ENCODE results near the gene KDM2A.

KDM2A gene

DNA sequence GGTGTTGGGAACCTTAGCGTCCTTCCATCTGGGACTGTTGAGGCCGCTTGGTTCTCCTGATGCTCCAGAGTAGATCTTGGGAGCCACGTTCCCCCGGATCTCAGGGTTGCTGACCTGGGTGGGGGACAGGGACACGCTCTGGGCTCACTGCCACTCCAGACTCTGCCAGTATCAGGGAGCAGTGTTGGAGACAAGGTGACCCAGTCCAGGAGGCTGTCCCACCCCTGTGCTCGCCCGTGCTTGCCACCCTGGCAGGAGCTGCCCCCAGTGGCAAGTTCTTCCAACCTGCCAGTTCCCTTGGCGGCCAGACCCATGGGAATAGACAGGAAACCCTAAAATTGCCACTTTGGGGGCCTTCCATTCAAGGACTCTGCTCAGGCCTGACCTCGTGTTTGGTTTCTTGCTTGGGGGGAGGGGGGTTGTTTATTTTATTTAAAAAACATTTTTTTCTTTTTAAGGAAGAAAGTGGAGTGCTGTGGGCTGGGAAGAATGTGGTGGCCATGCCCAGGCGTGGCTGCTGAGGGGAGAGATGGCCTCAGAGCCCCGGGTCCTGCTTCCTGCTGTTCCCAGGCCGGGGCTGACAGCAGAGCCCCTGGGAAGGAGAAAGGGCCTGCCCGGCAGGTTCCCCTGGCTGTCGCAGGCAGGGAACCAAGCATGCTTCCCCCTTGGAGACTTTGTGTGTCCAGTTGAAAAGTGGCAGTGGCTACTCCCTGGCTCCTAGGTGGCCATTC lies 154.4 kb downstream of the KDM2A start:
- no peak for DNase-seq (ENCODE audit: low read depth in 2 of 2)

DNA sequence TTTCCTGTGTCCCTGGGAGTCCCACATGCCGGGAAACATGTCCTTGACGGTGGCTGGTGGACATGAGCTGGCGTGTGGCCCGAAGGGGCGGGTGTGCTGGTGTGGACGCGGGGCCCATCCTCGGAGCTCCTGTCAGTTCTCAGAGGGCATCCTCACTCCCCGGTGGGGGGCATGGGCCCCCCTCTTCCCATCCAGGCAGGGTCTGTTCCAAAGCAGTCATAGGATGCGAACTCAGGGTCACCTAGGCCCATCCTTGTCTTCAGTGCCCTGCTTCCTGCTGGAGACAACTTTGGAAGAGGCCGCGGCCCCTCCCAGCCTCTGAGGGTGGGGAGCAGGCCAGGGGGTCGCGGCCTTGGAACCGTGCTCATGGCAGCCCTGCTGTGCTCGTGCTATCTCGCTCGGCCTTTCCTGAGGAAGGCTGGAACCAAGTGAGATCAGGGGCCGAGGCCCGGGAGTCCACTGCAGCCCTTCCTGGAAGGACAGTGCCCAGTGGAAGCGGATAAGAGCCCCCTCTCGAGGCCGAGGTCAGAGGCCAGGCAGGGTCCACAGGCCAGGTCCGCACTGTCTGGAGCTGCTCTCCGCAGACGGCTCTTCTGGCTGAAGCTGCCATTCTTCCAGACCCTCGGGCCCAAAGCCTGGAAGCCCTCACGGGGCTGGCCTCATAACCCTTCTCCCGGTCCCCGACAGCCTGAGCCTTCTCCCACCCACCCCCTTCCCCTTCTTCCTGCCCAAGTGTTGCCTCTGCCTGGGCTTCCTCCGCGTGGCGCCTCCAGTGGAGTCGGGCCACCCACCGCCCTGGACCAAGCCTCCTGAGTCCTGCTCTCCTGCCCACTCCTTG lies 155.9 kb downstream of the KDM2A start:
- no peak for DNase-seq (ENCODE audit: low read depth in 2 of 2)

DNA sequence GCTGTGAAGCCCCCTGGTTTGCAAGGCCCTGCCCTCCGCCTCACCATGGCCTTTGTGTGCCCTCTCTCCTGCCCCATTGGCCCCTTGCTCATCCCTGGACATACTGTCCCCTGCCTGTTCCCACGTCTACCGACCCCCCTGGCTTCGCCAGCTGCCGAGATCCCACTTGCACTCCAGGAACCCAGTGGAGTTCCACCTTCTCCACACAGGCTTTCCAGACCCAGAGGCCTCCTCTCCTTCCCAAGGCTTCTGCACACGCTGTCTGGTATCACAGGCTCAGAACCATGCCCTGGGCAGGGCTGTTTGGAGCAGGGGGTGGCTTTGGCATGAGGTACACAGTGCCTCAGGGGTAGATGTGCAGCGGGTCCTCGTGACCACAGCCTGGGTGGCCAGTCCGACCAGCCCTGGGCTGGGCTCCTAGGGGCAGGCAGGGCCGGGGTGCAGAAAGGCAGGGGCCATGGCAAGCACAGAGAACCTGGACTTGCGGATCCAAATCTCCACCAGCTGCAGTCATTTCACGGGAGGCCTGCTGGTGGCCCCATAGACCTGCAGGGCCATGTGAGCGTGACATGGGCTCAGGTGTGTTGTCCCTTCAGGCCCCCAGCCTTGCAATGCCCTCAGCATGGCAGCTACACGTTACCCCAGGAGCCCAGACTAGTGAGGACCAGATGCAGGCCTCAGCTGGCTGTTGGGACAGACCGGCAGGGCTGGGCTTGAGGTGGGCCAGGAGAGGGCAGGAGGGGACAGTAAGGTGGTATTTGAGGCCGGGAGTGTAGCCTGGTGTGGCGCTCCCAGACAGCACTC lies 156.7 kb downstream of the KDM2A start:
- no peak for DNase-seq (ENCODE audit: low read depth in 2 of 2)

DNA sequence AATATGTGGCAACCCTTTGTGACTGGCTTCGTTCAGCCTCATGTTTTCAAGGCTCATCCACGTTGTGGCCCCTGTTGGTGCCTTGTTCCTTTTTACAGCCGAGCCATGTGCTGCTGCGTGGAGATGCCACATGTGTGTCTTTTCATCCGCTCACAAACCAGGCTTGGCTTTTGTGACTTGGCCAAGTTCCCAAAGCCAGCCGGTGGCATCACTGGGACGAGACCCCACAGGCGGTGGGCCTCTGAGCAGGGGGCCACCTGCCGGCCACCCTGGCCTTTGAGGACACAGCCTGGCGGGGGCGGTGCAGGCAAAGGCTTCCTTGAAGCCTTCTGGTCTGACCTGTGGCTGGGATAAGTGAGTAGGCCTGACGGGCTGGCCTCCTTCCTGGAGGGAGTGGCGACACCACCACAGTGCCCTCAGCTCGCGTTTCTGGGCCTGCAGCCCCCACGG lies 157.7 kb downstream of the KDM2A start:
- DNase-seq (ENCODE audit: low read depth in 2 of 2) = no peak

DNA sequence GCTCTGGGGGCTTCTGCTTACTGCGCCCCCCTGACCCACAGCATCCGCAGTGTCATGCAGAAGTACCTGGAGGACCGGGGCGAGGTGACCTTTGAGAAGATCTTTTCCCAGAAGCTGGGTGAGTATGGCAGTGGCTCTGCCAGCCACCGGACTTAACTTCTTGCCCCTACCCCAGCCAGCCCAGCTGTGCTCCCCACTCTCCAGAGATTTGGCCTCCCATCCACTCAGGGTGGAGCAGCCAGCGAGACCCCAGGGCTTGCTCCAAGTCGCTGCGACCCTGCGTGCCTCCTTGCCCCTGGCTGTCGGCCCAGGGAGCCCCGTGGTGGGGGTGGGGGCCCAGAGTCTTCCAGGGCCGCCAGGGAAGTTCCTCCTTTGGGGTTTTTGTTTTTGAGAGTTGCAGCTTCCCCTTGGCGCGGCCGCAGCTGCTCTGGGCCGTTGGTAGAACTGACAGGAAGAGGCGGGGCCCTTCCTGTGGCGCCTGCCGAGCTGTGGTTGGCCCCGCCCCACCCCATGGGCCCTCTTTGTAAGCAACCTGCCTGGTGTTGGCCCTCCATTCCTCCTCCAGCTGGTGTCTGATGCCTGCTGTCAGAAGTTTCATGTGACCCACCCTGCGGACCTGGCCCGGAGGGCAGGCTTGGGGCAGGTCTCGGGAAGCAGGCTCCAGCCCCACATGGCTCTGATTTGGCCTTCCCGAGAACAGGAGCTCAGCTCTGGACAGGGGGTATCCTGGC lies 158.3 kb downstream of the KDM2A start:
- DNase-seq (ENCODE audit: low read depth in 2 of 2) = peak; percentile 76 to 77

DNA sequence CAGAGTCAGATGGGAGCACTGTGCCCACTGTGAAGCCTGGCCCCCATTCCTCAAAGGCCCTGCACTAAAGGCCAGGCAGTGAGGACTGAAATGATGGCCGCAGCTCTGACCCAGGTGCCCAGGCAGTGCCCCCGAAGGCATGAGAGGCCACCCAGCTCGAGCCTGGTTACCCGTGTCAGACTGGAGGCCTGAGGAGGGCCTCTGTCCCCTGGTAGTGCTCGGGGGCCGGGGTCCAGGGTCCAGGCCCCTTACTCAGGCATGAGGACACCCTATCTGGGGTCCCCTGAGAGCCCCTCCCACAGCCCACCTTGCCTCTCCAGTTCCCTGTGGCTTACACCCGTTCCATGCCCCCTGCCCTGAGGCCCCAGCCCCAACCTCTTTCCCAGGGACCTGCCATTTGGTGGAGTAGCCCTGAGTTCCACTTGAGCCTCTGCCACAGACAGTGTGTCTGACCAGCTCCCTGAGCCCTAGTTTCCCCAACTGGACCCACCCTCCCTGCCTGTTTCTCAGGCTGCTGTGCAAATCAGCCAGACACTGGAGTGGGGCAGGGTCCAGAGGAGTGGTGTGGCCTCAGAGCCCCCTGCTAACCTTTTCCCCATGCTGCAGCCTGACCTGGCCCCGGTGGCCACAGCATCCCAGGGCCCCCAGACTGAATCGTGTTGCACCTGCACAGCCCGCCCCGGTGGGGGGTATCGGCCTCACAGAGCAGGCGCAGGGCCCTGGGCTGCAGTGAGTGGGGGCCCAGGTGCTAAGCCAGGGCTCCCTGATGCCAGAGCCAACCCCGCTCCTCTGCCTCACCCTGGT lies 159.3 kb downstream of the KDM2A start:
- DNase-seq (ENCODE audit: low read depth in 2 of 2) = no peak

DNA sequence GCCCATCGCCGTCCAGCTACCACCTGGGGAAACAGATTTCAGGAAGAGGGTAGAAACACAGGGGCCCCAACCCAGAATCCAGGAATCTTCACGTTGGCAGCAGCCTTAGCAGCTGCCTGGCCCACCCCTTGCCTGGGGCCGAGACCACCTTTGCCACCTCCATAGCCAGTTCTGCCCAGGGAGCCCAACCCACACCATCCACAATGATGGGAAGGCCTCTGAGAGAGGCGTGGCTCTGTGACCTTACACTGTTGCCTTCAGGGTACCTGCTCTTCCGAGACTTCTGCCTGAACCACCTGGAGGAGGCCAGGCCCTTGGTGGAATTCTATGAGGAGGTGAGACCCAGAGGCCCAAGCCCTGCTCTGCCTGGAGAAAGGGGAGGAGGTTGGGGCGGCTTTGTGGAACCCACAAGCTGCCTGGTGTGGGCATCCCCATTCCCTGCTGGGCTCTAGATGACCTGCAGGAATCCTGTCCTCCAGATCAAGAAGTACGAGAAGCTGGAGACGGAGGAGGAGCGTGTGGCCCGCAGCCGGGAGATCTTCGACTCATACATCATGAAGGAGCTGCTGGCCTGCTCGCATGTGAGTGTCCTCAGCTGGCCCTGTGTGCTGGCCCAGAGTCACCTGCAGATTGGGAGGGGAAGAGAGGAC lies 160.0 kb downstream of the KDM2A start:
- DNase-seq (ENCODE audit: low read depth in 2 of 2) = no peak

DNA sequence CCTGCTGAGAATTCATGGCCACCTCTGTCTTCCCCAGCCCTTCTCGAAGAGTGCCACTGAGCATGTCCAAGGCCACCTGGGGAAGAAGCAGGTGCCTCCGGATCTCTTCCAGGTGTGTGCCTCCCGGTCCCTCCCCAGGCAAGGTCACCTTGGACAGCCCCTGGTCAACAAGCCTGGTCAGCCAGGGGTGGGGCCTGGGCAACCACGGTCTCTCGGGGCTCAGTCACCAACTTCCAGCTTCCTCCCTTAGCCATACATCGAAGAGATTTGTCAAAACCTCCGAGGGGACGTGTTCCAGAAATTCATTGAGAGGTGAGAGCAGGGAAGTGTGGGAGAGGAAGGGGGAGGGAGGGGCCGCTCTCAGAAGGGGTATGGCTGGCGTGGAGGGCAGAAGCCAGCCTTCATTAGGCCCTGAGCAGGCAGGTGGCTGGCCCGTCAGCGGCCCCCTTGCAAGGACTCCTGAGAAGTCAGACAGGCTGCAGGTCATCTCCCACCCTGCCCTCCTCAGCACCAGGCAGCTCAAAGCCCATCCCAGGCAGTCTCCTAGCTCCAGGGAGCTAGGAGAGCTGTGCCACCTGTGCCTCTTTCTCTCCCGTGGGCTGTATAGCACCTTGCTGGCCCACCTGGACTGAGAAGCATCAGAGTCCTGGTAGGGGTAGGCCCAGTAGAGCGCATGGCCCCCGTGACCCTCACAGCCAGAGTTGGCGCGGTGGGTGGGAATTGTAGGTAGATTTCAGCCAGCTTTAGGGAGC lies 160.7 kb downstream of the KDM2A start:
- DNase-seq (ENCODE audit: low read depth in 2 of 2) = no peak

DNA sequence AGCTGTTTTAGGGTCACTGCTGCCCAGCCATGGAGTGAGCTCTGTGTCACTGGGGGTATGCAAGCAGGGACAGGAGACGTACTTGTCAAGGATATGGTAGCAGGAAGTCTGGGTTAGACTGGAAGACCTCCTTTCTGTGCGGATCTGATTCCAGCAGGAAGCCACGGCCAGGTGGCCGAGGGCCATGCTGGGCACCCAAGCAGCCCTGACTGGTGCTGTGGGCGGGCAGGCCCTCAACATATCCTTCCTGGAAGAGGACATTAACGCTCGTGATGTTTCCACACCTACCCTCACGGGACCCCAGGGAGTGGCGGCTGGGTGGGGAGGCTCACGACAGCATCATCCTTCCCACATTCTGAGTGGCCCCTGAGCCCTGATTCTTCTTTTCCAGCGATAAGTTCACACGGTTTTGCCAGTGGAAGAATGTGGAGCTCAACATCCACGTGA lies 161.3 kb downstream of the KDM2A start:
- DNase-seq (ENCODE audit: low read depth in 2 of 2) = no peak

DNA sequence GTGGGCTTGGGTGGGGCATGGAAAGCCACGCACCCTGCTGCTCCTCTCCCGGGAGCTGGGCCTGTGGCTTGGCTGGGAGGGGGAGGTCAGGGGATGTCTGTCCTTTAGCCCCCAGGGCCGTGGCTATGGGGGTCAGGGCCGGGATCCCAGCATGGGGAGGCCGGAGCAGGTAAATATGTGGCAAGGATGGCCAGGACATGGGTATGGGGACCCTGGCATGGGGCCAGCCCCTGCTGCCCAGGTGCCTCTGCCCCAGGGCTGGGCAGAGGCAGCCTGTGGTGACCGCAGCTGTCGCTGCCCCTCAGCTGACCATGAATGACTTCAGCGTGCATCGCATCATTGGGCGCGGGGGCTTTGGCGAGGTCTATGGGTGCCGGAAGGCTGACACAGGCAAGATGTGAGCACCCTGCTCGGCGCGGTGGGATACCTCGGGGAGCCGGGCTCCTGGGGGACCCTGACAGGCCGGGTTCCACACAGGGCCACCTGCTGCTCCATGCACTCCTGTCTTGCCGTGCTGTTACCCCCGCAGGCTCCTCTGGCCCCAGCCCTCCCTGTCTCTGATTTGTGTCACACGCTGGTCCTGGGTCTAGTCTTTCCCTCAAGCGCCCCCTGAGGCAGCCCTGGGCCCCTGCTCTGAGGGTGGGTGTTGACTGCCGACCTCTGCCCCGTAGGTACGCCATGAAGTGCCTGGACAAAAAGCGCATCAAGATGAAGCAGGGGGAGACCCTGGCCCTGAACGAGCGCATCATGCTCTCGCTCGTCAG lies 161.9 kb downstream of the KDM2A start:
- no peak for DNase-seq (ENCODE audit: low read depth in 2 of 2)

DNA sequence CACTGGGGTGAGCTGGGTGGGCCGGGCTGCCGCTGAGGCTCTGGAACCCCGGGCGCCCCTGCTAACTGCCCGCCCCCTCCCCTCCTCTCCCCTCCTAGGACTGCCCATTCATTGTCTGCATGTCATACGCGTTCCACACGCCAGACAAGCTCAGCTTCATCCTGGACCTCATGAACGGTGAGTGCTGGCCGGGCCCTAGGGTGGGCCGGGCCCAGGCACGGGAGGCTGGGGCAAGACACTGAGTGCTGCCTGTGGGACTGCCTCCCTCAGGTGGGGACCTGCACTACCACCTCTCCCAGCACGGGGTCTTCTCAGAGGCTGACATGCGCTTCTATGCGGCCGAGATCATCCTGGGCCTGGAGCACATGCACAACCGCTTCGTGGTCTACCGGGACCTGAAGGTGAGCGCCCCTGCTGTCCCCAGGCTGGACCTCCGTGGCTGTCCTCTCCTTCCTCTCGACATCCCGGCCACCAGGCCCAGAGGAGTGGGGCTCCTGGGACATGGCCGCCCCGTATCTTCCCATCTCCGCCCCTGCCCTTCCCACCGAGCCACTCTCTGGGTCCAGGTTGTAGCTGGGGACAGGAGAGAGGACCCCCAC lies 162.6 kb downstream of the KDM2A start:
- DNase-seq (ENCODE audit: low read depth in 2 of 2) = no peak

DNA sequence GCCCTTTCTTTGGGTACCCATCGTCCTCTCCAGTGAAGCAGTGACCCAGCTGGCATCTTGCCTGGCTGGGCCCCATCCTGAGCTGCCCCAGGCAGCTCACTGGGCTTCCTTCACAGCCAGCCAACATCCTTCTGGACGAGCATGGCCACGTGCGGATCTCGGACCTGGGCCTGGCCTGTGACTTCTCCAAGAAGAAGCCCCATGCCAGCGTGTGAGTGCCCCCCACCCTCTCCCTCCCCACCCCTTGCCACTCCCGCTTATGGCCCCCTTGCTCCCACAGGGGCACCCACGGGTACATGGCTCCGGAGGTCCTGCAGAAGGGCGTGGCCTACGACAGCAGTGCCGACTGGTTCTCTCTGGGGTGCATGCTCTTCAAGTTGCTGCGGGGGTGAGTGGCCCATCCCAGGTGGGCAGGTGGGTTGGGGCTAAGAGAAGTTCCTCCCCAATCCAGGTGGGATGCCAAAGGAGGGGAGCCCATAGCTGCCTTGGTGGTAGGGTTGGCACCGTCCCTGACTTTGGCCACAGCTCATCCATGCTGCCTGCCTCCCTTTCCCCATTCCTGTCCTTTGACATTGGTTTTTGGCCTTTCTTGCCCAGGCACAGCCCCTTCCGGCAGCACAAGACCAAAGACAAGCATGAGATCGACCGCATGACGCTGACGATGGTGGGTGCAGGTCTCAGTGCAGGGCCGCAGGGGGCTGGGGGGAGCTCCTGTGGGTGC lies 163.3 kb downstream of the KDM2A start:
- no peak for DNase-seq (ENCODE audit: low read depth in 2 of 2)

DNA sequence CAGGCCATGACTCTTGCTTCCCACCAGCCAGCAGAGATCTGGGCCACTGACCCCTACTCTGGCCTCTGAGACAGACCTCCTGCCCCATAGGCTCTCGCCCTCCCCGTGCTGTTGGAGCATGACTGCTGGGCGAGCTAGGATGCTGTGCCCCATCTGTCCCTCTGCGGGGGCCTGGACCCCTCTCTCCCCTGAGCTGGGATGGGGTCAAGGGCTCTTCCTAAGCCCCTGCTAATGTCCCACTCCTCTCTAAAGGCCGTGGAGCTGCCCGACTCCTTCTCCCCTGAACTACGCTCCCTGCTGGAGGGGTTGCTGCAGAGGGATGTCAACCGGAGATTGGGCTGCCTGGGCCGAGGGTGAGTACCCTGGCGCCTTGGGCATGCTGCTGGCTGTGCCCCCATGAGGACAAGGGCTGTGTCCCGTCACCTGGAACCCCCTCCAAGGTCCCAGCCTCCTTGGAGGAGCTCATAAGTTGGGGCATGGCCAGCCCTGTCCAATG lies 163.9 kb downstream of the KDM2A start:
- no peak for DNase-seq (ENCODE audit: low read depth in 2 of 2)

DNA sequence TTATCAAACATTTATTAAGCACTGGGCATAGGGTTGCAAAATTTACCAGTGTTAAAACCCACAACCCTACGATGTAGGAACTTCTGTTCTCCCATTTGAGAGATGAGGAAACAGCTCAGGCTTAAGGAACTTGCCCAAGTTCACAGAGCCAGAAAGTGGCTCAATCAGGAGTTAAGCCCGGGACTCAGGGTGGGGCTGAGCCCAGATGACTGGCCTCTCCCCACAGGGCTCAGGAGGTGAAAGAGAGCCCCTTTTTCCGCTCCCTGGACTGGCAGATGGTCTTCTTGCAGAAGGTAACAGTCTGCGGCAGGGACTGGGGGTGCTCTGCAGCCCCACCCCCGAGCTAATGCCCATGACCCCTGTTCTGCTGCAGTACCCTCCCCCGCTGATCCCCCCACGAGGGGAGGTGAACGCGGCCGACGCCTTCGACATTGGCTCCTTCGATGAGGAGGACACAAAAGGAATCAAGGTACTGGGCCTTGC lies 164.5 kb downstream of the KDM2A start:
- DNase-seq (ENCODE audit: low read depth in 2 of 2) = no peak

DNA sequence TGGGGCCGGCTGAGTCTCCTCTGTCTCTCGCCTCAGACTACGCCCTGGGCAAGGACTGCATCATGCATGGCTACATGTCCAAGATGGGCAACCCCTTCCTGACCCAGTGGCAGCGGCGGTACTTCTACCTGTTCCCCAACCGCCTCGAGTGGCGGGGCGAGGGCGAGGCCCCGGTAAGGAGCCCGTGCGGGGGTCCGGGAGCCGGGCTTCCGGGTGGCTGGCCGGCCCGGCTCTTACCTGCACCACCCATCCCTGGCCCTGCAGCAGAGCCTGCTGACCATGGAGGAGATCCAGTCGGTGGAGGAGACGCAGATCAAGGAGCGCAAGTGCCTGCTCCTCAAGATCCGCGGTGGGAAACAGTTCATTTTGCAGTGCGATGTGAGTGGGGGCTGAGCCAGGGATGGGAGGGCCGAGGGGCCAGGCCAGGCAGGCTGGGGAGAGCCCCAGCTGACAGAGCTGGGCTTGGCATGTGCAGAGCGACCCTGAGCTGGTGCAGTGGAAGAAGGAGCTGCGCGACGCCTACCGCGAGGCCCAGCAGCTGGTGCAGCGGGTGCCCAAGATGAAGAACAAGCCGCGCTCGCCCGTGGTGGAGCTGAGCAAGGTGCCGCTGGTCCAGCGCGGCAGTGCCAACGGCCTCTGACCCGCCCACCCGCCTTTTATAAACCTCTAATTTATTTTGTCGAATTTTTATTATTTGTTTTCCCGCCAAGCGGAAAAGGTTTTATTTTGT lies 165.9 kb downstream of the KDM2A start:
- DNase-seq (ENCODE audit: low read depth in 2 of 2) = no peak

All from stimulated activated CD8-positive, alpha-beta memory T cell treated with anti-CD3 and anti-CD28 coated beads, Interleukin-15, amount 100 ng/mL, for 4 hours (primary cell).